ENCODE measurements around the gene ZSCAN10. TPM values are rescaled to one million over a fixed set of nuclear protein-coding genes. Genes with fewer than 3 reads are reported as not detected.

Gene ZSCAN10
- total and polyA plus RNA-seq, 8 donors: not detected

DNA sequence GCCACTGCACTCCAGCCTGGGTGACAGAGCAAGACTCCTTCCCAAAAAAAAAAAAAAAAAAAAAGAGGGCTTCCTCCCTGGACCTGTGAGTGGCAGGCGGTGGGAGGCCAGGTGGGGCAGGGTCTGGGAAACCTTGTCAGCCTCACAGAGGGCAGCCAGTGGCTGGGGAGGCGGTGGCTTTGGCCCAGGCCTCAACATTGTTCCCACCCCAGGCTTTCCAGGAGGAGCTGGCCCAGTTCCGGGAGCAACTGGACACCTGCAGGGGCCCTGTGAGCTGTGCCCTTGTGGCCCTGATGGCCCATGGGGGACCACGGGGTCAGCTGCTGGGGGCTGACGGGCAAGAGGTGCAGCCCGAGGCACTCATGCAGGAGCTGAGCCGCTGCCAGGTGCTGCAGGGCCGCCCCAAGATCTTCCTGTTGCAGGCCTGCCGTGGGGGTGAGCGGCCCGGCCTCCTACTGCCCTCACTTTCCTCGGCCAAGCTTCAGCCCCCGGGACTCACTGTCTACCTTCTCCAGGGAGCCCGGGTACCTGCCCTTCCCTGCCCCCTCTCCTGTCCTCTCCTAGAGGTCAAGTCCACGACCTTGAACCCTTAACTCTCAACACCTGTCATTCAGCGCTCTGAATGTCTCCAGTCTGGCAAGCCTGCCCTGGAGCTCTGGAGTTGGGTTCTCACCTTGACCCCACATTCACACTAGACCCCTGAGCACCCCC, 48.1 kb upstream of the ZSCAN10 start:
- H3K4me3 ChIP-seq: no peak overlapping the region
- peaks cover 5 to 11% (median 10%) of the 10 kb centered on the region in 4 donors for H3K36me3 ChIP-seq
- no peak for TF ChIP-seq POLR2AphosphoS5 (IDR thresholded peaks at IDR 0.05)
- TF ChIP-seq CTCF (IDR thresholded peaks at IDR 0.05): no peak
- TF ChIP-seq EP300 (IDR thresholded peaks at IDR 0.05): no peak
- TF ChIP-seq POLR2A (IDR thresholded peaks at IDR 0.05): no peak
- H3K27ac ChIP-seq: no peak overlapping the region
- 86 to 93% (median 91%) methylated on average over 11 to 16 of the region's 16 CpGs for WGBS, 5 donors
- no peaks in the 10 kb centered on the region for H3K27me3 ChIP-seq
- DNase-seq: no peak
- H3K9me3 ChIP-seq: no peaks in the 10 kb centered on the region
- intact Hi-C loops (cut with DNase I; ENCODE audit: low total_unique reads): no loop called here
- peaks cover 22 to 31% (median 25%) of the 10 kb centered on the region in 4 donors for H3K4me1 ChIP-seq

- Histone ChIP-seq H3K36me3 (peaks cover 21 to 27% (median 25%) of the 10 kb centered on the region in 4 donors), H3K27me3 (no peaks in the 10 kb centered on the region), H3K4me1 (peaks cover 10 to 16% (median 12%) of the 10 kb centered on the region in 4 donors), H3K4me3 (no peak overlapping the region), H3K9me3 (no peaks in the 10 kb centered on the region), H3K27ac (no peak overlapping the region)
- WGBS, 5 donors: 75 to 92% (median 82%) methylated on average over 5 to 12 of the region's 12 CpGs
- TF ChIP-seq CTCF (IDR thresholded peaks at IDR 0.05) (no peak), POLR2AphosphoS5 (IDR thresholded peaks at IDR 0.05) (no peak), EP300 (IDR thresholded peaks at IDR 0.05) (no peak), POLR2A (IDR thresholded peaks at IDR 0.05) (no peak)
- no peak for DNase-seq
- intact Hi-C loops (cut with DNase I; ENCODE audit: low total_unique reads): no loop called here
Observed at GRCh38 chr16:3145660-3146059, 46.6 kb upstream of the ZSCAN10 start.

GRCh38 chr16:3145151-3145550, 46.1 kb upstream of the ZSCAN10 start:
- Histone ChIP-seq H3K4me1 (peaks cover 8 to 12% (median 11%) of the 10 kb centered on the region in 4 donors), H3K27me3 (no peaks in the 10 kb centered on the region), H3K27ac (no peak overlapping the region), H3K36me3 (peaks cover 21 to 32% (median 29%) of the 10 kb centered on the region in 4 donors), H3K9me3 (no peaks in the 10 kb centered on the region), H3K4me3 (no peak overlapping the region)
- intact Hi-C loops (cut with DNase I; ENCODE audit: low total_unique reads): no loop called here
- no peak for DNase-seq
- no peak for TF ChIP-seq EP300 (IDR thresholded peaks at IDR 0.05)
- TF ChIP-seq POLR2AphosphoS5 (IDR thresholded peaks at IDR 0.05): no peak
- no peak for TF ChIP-seq CTCF (IDR thresholded peaks at IDR 0.05)
- TF ChIP-seq POLR2A (IDR thresholded peaks at IDR 0.05): no peak
- WGBS, 5 donors: 70 to 94% (median 86%) methylated on average over 3 to 10 of the region's 10 CpGs

DNA sequence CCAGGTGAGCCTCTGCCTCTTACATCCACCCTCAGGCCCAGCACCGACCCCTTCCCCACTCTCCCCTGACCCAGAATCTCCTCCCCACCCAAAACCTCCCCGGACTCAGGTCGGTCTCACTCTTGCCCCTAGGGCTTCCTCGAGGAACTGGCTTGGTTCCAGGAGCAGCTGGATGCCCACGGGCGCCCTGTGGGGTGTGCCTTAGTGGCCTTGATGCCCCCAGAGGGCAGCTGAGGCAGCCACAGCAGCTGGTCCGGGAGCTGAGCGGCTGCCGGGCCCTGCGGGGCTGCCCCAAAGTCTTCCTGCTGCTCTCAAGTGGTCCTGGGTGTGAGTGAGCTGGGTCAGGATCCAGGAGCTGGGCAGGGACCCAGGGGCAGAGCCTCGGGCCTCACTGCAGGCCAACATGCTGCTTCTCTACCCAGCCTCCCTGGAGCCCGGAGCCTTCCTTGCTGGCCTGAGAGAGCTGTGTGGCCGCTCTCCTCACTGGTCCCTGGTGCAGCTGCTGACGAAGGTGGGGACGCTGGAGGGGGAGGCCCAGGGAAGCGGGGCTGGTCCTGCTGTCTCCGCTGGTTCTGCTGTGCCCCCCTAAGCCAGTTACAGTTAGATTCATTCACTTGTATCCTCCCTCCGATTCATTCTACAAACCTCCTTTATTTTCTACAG, 45.4 kb upstream of the ZSCAN10 start:
- WGBS, 5 donors: 66 to 84% (median 69%) methylated on average over 6 to 18 of the region's 18 CpGs
- Histone ChIP-seq H3K36me3 (peaks cover 21 to 39% (median 36%) of the 10 kb centered on the region in 4 donors), H3K27me3 (no peaks in the 10 kb centered on the region), H3K27ac (no peak overlapping the region), H3K4me1 (peaks cover 3 to 5% (median 4%) of the 10 kb centered on the region in 4 donors), H3K9me3 (no peaks in the 10 kb centered on the region), H3K4me3 (no peak overlapping the region)
- TF ChIP-seq POLR2A (IDR thresholded peaks at IDR 0.05): no peak
- no peak for TF ChIP-seq POLR2AphosphoS5 (IDR thresholded peaks at IDR 0.05)
- no peak for TF ChIP-seq CTCF (IDR thresholded peaks at IDR 0.05)
- TF ChIP-seq EP300 (IDR thresholded peaks at IDR 0.05): no peak
- DNase-seq: no peak
- intact Hi-C loops (cut with DNase I; ENCODE audit: low total_unique reads): no loop called here
